HG03108 (cell line): ENCODE results near the gene CCN5.
A peak's percentile ranks its signal among the peaks of the same experiment; 100 is the strongest.
"Not testable (repeated sequence)": the region's sequence is repeated elsewhere in the genome, so short reads cannot be mapped to it uniquely, and the experiment has no call there.

Experiments
- ATAC-seq: cut with Tn5 transposase; IDR thresholded peaks from one replicate; pipeline ENCODE4 v1.9.1; 2021; ENCODE audit warnings: moderate library complexity; ENCODE audit not compliant: unreplicated experiment

CCN5 gene

GRCh38 chr20:44694159-44694558 is 21.0 kb upstream of the CCN5 start:
- ATAC-seq: no peak

GRCh38 chr20:44695295-44695673 is 19.9 kb upstream of the CCN5 start:
- ATAC-seq: no peak

GRCh38 chr20:44695674-44696300 is 19.4 kb upstream of the CCN5 start:
- ATAC-seq: no peak

- ATAC-seq: no peak
Measured at GRCh38 chr20:44696315-44696714, 18.9 kb upstream of the CCN5 start.

GRCh38 chr20:44697041-44697440 is 18.1 kb upstream of the CCN5 start:
- not testable (repeated sequence) for ATAC-seq

- no peak for ATAC-seq
Measured at GRCh38 chr20:44698351-44698750, 16.8 kb upstream of the CCN5 start.

GRCh38 chr20:44700306-44700705 is 14.9 kb upstream of the CCN5 start:
- ATAC-seq: no peak

- ATAC-seq: no peak
Measured at GRCh38 chr20:44701118-44701857, 13.9 kb upstream of the CCN5 start.

GRCh38 chr20:44701858-44702256 is 13.3 kb upstream of the CCN5 start:
- no peak for ATAC-seq

- ATAC-seq: peak; percentile 86
Measured at GRCh38 chr20:44702776-44703175, 12.4 kb upstream of the CCN5 start.

- ATAC-seq: no peak
Measured at GRCh38 chr20:44703183-44703925, 11.8 kb upstream of the CCN5 start.

GRCh38 chr20:44703956-44704488 is 11.1 kb upstream of the CCN5 start:
- no peak for ATAC-seq

GRCh38 chr20:44704551-44704971 is 10.6 kb upstream of the CCN5 start:
- no peak for ATAC-seq

GRCh38 chr20:44705364-44706094 is 9.6 kb upstream of the CCN5 start:
- ATAC-seq: no peak

- no peak for ATAC-seq
Measured at GRCh38 chr20:44706301-44707017, 8.7 kb upstream of the CCN5 start.

- no peak for ATAC-seq
Measured at GRCh38 chr20:44707018-44707579, 8.1 kb upstream of the CCN5 start.

GRCh38 chr20:44709380-44709779 is 5.8 kb upstream of the CCN5 start:
- ATAC-seq: no peak

- no peak for ATAC-seq
Measured at GRCh38 chr20:44709797-44710196, 5.4 kb upstream of the CCN5 start.

GRCh38 chr20:44711237-44711636 is 3.9 kb upstream of the CCN5 start:
- no peak for ATAC-seq

- no peak for ATAC-seq
Measured at GRCh38 chr20:44714102-44714700, 968 bp upstream of the CCN5 start.
